Femur (tissue), 1 donor: ENCODE results near the gene TPRG1L.
"Not testable (repeated sequence)": the region's sequence is repeated elsewhere in the genome, so short reads cannot be mapped to it uniquely, and the experiment has no call there.

Source experiments
- DNase-seq: peaks from one replicate; pipeline ENCODE4 v3.0.0-alpha.2; 2017

The TPRG1L gene

DNA sequence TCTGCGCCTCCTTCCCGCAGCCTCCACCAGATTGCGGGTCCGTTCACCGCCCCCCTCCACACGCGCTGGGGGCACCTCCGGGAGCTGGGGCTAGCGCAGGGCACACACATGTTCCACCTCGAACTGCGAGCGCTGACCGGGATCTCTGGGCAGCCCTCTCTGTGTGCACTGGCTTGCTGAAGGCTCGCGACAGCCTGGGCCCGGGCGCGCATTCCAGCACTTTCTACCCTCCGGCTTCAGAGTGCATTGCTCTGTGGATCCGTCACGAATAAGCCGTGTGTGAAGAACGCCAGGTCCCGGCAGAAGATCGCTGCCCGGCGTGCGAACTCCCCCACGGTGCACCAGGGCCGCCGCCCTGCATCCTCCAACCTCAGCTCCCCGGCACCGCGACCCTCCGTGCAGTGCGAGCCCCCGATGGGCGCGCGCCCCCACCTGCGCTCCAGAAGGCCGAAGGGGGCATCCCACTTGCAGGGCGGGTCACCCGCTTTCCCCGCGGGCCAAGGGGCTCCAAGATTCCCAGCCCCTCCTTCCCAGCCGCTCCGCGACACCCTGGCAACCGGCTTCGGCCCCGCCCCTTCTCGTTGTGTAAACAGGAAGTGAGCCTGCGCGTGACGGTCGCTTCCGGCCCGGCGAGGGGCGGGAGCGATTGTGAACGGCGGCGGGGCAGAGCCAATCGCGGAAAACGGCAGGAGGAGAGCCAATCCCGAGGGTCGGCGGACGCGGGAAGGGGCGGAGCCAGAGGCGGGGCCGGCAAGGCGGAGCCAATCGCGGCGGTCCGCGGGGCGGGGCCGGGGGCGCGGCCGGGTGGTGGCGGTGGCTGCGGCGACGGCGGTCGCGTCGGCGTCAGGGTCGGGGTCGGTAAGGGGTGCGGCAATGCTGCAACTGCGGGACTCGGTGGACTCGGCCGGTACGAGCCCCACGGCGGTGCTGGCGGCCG lies at the start of gene TPRG1L:
TSS of gene TPRG1L (plus strand) at position 816 of the 937 bp plus-strand sequence. CDS start at position 874, 58 bp downstream.
- peak; percentile 99 for DNase-seq

DNA sequence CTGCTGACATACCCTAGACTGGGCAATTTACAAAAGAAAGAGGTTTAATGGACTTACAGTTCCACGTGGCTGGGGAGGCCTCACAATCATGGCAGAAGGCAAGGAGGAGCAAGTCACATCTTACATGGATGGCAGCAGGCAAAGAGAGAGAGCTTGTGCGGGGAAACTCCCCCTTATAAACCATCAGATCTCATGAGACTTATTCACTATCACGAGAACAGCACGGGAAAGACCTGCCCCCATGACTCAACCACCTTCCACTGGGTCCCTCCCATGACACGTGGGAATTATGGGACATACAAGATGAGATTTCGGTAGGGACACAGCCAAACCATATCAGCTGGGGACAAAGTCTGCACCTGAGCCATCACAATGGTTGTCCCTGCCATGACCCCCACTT lies 49.3 kb upstream of the TPRG1L start:
- DNase-seq: not testable (repeated sequence)

DNA sequence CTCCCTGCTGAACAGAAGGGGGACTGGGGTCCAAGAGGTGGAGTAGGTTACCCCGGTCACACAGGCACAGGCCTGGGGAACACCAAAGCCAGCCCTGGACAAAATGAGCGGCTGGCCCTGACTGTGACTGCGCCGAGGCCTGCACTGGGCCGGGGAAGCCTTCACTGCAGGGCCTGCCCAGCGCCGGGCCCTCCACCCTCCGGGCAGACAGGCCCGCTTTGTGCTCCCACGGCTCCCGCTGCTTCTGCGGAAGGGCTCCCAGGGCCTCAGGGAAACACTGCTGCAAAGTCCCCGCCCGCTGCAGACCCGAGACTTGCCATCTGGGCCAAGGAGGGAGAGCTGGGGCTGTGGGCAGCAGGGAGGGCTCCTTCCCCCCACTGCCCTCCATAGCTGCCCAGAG lies 48.8 kb upstream of the TPRG1L start:
- no peak for DNase-seq

DNA sequence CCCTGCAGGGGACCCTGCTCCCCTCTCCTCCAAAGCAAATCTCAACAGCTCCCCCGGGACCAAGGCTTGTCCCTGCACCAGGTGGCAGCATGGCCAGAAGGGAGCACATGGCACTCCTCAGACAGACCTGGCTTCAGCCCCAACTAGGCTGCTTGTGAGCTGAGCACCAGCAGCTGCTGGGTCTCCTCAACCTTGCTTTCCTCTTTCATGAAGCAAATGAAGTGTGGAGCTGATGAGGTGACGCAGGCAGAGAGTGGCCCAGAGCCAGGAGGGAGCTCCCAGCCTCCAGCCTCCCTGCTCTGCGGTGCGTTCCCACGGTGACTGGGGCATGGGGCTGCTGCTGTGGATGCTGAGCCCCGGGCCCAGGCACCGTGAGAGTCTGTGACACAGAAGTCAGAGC lies 47.5 kb upstream of the TPRG1L start:
- peak; percentile 64 for DNase-seq

DNA sequence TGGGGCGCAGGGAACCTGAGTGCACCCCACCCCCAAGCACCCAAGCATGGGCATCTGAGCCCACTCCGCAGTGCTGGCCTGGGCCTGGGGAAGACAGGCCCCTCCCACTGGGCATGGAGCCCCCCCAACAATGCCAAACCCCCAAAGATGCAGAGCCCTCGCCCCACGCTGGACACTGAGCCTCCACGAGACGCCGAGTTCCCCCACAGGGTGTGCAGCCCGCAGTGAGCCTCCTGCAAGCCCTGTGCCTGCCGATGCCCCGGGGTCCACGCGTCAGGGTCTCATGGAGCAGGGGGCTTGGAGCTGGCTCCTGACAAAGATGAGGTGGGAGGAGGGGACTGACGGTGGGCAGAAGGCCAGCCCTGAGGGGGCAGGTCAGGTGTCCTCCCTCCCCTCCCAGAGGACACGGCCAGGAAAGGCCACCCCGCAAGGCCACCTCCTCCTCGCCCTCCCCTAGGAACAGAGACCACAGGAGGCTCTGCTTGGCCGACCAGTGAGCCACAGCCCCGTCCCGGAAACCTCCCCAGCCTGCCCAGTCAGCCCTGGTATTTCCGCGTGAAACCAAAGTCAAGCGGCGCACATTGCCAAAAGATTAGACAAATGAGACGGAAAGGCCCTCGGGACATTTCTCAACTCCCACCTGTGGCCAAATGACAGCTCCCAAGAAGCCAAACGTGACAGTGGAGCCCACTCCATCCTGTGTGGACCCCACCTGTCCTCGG lies 46.9 kb upstream of the TPRG1L start:
- DNase-seq: no peak

DNA sequence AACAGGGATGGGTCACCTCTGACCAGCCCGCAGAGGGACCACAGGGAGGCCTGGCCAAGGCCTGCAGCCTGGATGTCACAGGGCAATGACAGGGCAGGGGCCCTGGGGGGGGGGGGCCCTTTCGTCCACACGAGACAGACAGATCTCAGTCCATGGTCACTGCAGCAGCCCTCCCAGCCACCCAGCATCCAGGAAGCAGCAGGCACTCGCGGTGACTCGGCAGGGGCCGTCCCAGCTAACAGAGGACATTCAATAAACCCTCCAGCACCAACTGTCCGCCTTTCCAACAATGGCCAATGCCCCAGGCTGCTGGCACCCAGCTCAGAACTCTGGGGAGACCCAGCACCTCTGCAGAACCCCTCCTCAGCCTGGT lies 46.4 kb upstream of the TPRG1L start:
- DNase-seq: no peak

DNA sequence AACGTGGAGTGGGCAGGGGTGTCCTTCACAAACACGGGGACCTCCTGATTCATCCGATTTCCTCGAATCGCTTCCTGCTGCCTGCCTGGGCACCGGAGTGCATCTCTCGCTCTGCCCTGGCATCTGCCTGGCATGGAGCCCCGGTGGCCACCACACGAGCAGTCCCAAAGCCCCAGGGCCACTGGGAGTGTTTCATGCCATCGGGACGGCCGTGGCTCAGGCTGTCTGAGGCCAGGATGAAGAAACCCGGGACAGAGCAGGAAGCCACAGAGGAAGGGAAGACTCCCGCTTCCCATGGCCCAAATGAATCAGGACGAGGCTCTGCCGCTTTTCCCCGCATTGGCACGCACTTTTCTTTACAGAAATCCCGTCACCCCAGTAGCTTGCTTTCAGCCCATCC lies 45.9 kb upstream of the TPRG1L start:
- no peak for DNase-seq

DNA sequence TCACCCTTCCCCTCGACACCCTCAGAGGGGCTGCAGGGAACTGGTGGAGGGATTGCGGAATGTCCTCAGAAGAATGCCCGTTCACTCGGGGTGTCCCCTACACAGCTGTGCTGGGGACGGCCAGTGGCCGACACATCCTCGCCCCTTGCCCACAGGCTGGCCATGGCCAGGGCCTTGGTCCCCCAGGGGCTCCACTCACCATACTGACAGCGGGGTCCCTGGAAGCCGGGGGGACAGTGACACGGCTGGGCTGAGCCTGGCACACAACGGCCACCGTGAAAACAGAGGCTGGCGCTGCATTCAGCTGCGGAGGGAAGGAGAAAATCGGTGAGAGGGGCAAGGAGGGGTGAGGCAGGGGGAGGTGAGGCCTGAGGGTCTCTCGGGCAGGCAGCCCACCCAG lies 45.2 kb upstream of the TPRG1L start:
- DNase-seq: no peak

DNA sequence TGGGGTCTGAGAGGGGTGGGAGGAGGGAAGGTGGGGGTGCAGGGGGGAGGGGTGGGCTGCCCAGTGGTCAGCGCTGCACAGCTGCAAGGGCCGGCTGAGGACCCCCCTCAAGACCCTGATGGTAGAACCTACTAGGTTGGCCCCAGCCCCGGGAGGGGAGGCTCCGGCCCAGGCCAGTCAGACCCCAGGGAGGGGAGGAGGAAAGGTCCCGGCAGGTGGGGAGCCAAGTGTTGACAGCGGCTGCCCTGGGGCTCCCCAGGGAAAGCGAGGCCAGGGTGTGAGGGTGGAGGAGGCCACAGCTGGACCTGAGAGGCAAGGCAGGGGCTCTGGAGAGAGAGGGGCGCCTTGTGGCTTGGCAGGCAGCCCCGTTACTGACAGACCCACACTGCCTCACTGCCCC lies 44.6 kb upstream of the TPRG1L start:
- no peak for DNase-seq

DNA sequence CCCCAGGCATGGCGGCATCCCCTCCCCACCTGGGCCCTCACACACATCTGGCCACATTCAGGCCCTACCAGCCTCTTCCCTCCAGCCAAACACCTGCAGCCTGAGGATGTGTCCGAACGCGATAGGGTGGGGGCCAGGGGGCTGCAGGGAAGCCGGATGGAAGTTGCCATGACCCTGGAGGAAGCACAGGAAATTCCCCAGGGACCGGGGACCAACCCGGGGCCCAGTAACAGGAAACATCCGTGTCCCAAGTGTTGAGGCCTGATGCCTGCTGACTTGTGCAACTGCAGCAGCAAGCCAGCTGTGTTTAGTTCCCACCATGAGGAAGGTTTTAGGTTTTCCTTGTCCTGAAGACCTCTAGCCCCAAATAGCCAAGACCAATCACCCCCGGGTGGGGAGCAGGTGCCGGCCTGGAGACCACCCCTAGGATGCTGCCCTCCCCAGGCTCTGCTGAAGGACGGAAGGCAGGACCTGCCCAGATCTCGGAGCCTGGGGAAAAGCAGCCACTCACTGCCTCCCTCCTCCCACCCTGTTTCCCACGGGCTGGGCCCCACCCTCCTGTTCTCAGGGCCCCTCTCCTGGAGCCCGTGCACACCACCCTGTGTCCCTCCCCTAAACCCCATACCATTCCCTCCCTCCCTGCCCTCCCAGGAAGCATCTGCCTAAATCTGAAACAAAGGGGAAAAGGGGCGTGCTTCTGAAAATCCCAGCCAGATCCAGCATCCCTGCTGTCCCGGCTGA lies 43.3 kb upstream of the TPRG1L start:
- no peak for DNase-seq

DNA sequence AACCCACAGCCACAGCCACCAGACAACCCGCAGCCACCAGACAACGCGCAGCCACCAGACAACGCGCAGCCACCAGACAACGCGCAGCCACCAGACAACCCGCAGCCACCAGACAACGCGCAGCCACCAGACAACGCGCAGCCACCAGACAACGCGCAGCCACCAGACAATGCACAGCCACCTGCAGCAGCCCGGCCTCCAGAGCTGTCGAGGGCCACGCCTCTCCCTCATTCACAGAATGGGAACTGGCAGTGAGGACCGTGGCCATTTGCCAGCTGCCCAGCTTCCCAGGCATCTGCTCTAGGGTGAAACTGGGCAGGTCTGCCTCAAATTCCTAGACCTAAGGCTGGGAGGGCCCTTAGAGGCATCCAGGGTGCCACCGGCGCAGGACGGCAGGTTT lies 41.1 kb upstream of the TPRG1L start:
- not testable (repeated sequence) for DNase-seq

DNA sequence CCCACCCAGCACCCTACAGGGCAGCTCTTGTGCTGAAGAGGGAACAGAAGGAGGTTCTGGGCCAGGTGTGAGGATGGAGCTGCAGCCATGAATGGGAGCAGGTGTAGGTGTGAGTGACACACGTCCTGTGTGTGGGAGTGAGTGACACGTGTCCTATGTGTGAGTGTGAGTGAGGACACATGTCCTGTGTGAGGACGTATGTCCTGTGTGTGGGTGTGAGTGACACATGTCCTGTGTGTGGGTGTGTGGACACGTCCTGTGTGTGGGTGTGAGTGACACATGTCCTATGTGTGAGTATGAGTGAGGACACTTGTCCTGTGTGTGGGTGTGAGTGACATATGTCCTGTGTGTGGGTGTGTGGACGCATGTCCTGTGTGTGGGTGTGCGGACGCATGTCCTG lies 39.9 kb upstream of the TPRG1L start:
- no peak for DNase-seq

DNA sequence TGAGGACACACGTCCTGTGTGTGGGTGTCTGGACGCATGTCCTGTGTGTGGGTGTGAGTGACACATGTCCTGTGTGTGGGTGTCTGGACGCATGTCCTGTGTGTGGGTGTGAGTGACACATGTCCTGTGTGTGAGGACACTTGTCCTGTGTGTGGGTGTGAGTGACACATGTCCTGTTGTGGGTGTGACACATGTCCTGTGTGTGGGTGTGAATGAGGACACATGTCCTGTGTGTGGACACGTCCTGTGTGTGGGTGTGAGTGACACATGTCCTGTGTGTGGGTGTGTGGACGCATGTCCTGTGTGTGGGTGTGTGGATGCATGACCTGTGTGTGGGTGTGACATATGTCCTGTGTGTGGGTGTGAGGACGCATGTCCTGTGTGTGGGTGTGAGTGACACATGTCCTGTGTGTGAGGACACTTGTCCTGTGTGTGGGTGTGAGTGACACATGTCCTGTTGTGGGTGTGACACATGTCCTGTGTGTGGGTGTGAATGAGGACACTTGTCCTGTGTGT lies 39.4 kb upstream of the TPRG1L start:
- DNase-seq: not testable (repeated sequence)

DNA sequence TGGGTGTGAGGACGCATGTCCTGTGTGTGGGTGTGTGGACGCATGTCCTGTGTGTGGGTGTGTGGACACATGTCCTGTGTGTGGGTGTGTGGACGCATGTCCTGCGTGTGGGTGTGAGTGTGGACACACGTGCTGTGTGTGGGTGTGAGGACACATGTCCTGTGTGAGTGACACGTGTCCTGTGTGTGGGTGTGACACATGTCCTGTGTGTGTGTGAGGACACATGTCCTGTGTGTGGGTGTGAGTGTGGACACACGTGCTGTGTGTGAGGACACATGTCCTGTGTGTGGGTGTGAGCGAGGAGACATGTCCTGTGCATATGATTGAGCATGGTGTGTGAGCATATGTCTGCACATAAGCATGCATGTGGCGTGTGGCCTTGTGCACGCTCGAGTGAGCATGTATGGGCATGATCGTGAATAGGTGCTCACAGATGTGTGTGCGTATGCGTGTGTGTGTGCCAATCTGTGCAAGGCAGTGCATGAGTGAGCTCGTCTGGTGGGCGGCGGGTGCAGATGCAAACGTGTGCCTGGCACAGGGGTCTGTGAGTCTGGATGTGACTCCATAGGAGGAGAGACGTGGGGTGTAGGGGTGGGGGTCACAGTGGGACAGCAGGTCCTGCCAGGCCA lies 38.8 kb upstream of the TPRG1L start:
- no peak for DNase-seq

DNA sequence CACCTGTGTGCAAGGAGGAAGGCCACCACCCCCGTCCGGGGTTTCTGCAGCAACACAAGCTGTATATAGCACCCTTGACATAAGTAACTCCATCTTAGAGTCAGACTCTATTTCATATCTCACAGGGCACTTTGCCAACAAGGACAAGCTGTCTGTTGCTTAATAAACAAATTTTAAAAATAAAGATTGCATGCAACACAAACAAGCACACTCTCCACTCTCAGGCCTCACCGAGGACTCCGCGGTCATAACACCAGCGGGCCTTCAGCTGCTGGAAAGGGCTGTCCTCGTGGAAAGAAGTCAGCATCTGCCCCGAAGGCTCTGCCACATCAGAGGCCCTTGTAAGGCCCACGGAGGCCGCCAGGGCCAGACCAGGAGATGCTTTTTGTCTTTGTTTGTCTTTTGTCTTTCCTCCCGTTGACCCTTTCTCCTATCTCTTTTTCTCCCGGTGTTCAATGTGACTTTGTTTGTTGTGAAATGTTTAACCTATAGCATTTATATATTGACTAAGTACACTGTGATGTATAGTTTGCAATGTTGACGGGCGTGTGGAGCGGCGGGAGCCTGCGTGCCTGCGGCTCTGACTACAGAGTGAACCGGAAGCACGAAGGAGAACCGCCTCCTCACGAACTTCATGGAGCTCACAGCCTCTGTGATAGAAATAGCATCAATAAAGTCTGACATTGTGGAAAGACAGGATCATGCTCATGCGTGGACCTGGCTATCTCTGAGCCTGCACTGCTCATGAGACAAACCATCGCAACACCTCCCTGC lies 37.6 kb upstream of the TPRG1L start:
- no peak for DNase-seq

DNA sequence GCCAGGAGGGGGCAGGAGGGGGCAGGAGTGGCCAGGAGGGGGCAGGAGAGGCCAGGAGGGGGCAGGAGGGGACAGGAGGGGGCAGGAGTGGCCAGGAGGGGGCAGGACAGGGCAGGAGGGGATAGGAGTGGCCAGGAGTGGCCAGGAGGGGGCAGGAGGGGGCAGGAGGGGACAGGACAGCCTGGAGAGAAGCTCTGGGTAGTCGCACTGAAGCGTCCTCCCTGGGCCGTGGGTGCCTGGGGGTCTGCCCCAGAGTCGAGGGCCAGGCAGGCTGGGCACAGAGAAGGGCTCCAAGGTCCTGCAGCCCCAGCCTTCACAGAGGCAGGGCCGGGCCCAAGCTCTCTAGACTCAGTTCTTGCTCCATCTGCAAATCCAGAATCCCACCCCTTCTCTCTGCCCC lies 36.4 kb upstream of the TPRG1L start:
- no peak for DNase-seq

DNA sequence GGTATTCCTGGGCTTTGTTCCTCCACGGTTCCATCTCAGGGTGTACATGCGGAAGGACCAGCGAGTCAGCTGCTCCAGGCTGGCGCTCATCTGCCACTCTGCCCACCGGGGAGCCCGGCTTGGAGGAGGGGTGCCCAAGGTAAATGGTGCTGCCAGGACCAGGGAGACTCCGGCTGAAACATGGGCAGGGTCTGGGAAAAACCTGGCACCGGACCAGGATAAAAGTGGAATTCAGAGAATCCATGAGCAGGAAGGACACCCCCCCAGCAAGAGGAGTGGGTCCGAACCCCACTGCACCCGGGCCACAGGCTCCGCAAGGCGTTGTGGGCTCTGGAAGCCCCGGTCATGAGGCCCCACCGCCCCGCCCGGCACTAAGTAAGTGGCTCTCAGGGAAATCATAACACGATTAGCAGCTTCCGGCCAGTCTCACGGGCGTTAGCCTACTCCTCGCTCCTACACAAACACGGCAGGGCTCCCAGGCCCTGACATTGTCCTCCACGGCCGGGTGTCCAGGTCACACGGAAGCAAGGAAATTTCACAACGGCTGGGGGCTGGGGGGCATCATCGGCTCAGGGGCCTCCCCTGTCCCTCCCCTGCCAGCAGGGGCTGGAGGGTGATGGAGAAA lies 34.6 kb upstream of the TPRG1L start:
- DNase-seq: no peak

DNA sequence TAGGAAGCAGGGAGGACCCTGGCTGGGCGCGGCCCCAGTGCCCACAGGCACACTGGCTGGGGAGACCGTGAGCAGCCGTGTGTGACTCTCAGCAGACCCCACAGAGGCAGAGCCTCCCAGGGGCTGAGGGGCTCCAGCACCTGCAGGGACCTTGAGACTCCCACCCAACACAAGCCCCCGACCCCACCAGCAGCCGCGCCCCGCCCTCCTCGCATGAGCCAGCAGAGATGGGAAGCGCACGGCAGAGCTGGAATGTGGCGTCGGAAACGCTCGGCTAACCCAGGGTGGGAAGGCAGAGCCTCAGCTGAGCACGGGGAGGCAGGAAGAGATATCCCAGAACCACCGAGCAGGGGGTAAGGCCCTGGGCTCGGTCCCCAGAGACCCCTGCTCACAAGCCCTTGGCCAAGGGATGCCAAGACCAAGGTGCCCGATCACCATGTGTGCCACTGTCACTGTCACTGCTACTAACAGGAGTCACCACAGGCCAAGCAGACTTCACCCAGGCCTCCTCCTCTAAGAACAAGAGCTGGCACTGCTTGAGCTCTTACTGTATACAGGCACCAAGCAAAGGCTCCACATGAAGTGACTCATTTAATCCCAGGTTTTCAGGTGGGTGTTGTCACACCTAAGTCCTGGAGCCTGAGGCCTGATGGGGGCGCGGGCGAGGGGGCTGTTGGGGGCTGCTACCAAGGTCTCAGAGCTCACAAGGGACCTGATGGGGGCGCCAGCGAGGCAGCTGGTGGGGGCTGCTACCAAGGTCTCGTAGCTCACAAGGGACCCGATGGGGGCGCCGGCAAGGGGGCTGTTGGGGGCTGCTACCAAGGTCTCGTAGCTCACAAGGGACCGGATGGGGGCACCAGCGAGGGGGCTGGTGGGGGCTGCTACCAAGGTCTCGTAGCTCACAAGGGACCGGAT lies 33.6 kb upstream of the TPRG1L start:
- no peak for DNase-seq

DNA sequence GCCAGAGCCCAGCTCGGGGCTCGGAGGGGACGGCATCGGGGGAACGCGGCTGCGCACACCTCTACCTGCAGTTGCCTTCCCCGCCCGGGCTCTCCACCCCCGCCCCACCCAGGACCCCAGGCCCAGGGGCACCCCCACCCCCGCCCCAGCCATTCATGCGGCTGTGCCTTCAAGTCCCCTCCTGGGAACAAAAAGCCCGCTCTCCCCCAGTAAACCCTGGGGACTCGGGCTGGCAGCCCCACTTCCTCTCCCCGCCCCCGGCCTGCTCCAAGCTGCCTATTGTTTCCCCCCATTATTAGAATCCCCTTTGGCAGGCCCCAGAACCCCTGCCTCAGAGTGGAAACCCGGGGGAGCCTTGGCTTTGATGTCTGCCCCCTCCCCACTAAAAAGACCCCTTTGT lies 31.5 kb upstream of the TPRG1L start:
- DNase-seq: no peak

DNA sequence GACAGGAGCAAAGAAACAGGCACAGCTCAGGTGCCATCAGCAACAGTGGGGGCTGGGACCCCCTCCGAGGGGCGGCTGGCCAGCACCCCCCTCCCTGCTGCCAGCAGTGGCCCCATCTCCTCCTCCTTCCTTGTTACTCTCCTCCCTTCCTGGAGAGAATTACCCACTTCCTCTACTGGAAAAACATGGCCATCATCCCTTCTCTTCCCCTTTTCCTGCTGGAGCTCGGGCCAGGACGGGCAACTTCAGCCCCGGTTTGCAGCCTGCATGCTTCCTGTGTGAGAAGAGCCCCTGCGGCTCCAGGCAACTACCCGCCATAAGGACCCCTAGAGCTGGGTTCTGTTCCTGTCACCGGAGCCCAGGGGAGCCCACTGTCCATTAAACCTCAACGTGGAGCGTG lies 31.1 kb upstream of the TPRG1L start:
- DNase-seq: no peak
